IMR-90 (cell line): Measurements from ENCODE around the gene AQP12A. TPM values are rescaled to one million over a fixed set of nuclear protein-coding genes. Genes with fewer than 3 reads are reported as not detected.

Experiments used
- ATAC-seq: fragments of 200-7000 bp; cut with Tn5 transposase; 2 replicates; pipeline ENCODE4 v1.9.1; 2020; ENCODE audit warnings: low read depth, mild to moderate bottlenecking, moderate library complexity
- BruUV-seq: library from RNA; stranded (reverse); fragments of 400-500 nt; replicated peaks from 2 replicates; lab custom pipeline; 2021; lab: Mats Ljungman, UMichigan
- CTCF ChIA-PET: fragments of 300-600 bp; formaldehyde crosslinking; extraction: SDS; loops from one replicate; lab custom pipeline; 2021; ENCODE audit warnings: antibody characterized with exemption; lab: Yijun Ruan, JAX
- POLR2A ChIA-PET: fragments of 300-600 bp; sonication (Branson Sonifier 250); formaldehyde crosslinking; loops from one replicate; lab custom pipeline; 2022; ENCODE audit warnings: antibody characterized with exemption; ENCODE audit not compliant: unreplicated experiment; lab: Charles Lee
- DNase-seq: peaks from one replicate; pipeline ENCODE4 v3.0.0; 2013
- H2AFZ ChIP-seq: replicated peaks from 2 replicates; pipeline ENCODE3; 2013; ENCODE audit warnings: low read length, mild to moderate bottlenecking; ENCODE audit not compliant: poor library complexity
- H2AK5ac ChIP-seq: 2 replicates; pipeline ENCODE4 v1.6.1; 2013; ENCODE audit warnings: low read depth, low read length, inconsistent platforms
- H2AK9ac ChIP-seq: replicated peaks from 2 replicates; pipeline ENCODE3; 2013; ENCODE audit warnings: mild to moderate bottlenecking, low read depth, low read length, moderate library complexity; ENCODE audit not compliant: poor library complexity
- H2BK120ac ChIP-seq: 2 replicates; pipeline ENCODE4 v1.6.1; 2013; ENCODE audit warnings: low read depth, low read length, inconsistent platforms
- H2BK15ac ChIP-seq: 3 replicates; pipeline ENCODE4 v1.6.1; 2013; ENCODE audit warnings: low read depth, low read length, inconsistent platforms
- H2BK20ac ChIP-seq: 2 replicates; pipeline ENCODE4 v1.6.1; 2013; ENCODE audit warnings: low read depth, mild to moderate bottlenecking, inconsistent platforms, low read length, moderate library complexity
- H2BK5ac ChIP-seq: 2 replicates; pipeline ENCODE4 v1.6.1; 2013; ENCODE audit warnings: mild to moderate bottlenecking, low read depth, low read length, inconsistent platforms; ENCODE audit not compliant: poor library complexity, severe bottlenecking
- H3K14ac ChIP-seq: replicated peaks from 2 replicates; pipeline ENCODE4 v1.6.1; 2013; ENCODE audit warnings: low read depth, low read length, inconsistent platforms
- H3K18ac ChIP-seq: 2 replicates; pipeline ENCODE4 v1.6.1; 2013; ENCODE audit warnings: low read depth, low read length, control low read depth
- H3K23ac ChIP-seq: 2 replicates; pipeline ENCODE4 v1.6.1; 2013; ENCODE audit warnings: low read depth, low read length, inconsistent platforms
- H3K27ac ChIP-seq: 2 replicates; pipeline ENCODE4 v1.5.1; 2013; ENCODE audit warnings: mild to moderate bottlenecking, control low read depth, low read length; ENCODE audit not compliant: insufficient read depth
- H3K27me3 ChIP-seq: 2 replicates; pipeline ENCODE4 v1.6.1; 2013; ENCODE audit warnings: low read length; ENCODE audit not compliant: control insufficient read depth, insufficient read depth
- H3K36me3 ChIP-seq: 2 replicates; pipeline ENCODE4 v1.6.1; 2013; ENCODE audit warnings: low read length, mixed read lengths; ENCODE audit not compliant: control insufficient read depth, insufficient read depth
- H3K4ac ChIP-seq: 2 replicates; pipeline ENCODE4 v1.6.1; 2013; ENCODE audit warnings: low read depth, low read length, inconsistent platforms
- H3K4me1 ChIP-seq: 2 replicates; pipeline ENCODE4 v1.6.1; 2013; ENCODE audit warnings: low read length, mixed read lengths; ENCODE audit not compliant: control insufficient read depth, insufficient read depth
- H3K4me2 ChIP-seq: 2 replicates; pipeline ENCODE4 v1.6.1; 2013; ENCODE audit warnings: low read depth, mild to moderate bottlenecking, control low read depth, low read length, moderate library complexity
- H3K4me3 ChIP-seq: 2 replicates; pipeline ENCODE4 v1.5.1; 2013; ENCODE audit warnings: low read depth, mild to moderate bottlenecking, control low read depth, low read length, moderate library complexity; ENCODE audit not compliant: insufficient read depth
- H3K56ac ChIP-seq: 2 replicates; pipeline ENCODE4 v1.6.1; 2013; ENCODE audit warnings: low read length, inconsistent platforms; ENCODE audit not compliant: insufficient read depth; ENCODE audit errors: extremely low read depth
- H3K79me1 ChIP-seq, 2 experiments: 2 replicates each; pipeline ENCODE4 v1.6.1; 2013; ENCODE audit warnings: low read length in 2 of 2, inconsistent platforms in 1 of 2, low read depth in 1 of 2
- H3K9ac ChIP-seq: 2 replicates; pipeline ENCODE4 v1.6.1; 2013; ENCODE audit warnings: low read depth, low read length, control low read depth
- H3K9me1 ChIP-seq: 2 replicates; pipeline ENCODE4 v1.6.1; 2013; ENCODE audit warnings: low read length, inconsistent platforms; ENCODE audit not compliant: insufficient read depth
- H3K9me3 ChIP-seq: 2 replicates; pipeline ENCODE4 v1.6.1; 2013; ENCODE audit warnings: low read length; ENCODE audit not compliant: control insufficient read depth, insufficient read depth
- H4K20me1 ChIP-seq: 2 replicates; pipeline ENCODE4 v1.6.1; 2013; ENCODE audit warnings: low read length, inconsistent platforms; ENCODE audit not compliant: insufficient read depth
- H4K5ac ChIP-seq: 2 replicates; pipeline ENCODE4 v1.6.1; 2013; ENCODE audit warnings: mild to moderate bottlenecking, low read depth, low read length, control low read depth
- H4K8ac ChIP-seq, 2 experiments: 2 replicates each; pipeline ENCODE4 v1.6.1; 2013; ENCODE audit warnings: low read depth in 2 of 2, low read length in 2 of 2, control low read depth in 1 of 2, inconsistent platforms in 1 of 2
- H4K91ac ChIP-seq: 2 replicates; pipeline ENCODE4 v1.6.1; 2013; ENCODE audit warnings: low read depth, low read length, inconsistent platforms; ENCODE audit not compliant: insufficient read depth
- BHLHE40 ChIP-seq: fragments of 150-350 bp; IDR thresholded peaks from 2 replicates; pipeline ENCODE4 v1.6.1; 2016; ENCODE audit warnings: mild to moderate bottlenecking, low read depth, low read length
- CEBPB ChIP-seq: IDR thresholded peaks from 2 replicates; pipeline ENCODE4 v1.6.1; 2012; ENCODE audit warnings: low read depth, low read length, improper control_type of control experiment
- CTCF ChIP-seq: conservative IDR thresholded peaks from 2 replicates; pipeline ENCODE4 v1.5.1; 2012; ENCODE audit warnings: mild to moderate bottlenecking, low read depth, low read length, improper control_type of control experiment
- FOS ChIP-seq: fragments of 150-350 bp; IDR thresholded peaks from 2 replicates; pipeline ENCODE4 v1.6.1; 2016; ENCODE audit warnings: low read depth, low read length
- MAZ ChIP-seq: IDR thresholded peaks from 2 replicates; pipeline ENCODE4 v1.6.1; 2012; ENCODE audit warnings: low read depth, mild to moderate bottlenecking, low read length, improper control_type of control experiment, moderate library complexity, borderline replicate concordance
- MXI1 ChIP-seq: IDR thresholded peaks from 2 replicates; pipeline ENCODE4 v1.6.1; 2012; ENCODE audit warnings: low read depth, mild to moderate bottlenecking, low read length, moderate library complexity, borderline replicate concordance
- NFE2L2 ChIP-seq: fragments of 150-350 bp; IDR thresholded peaks from 2 replicates; pipeline ENCODE4 v1.6.1; 2016; ENCODE audit warnings: low read depth, mild to moderate bottlenecking, low read length
- RCOR1 ChIP-seq: IDR thresholded peaks from 2 replicates; pipeline ENCODE4 v1.6.1; 2012; ENCODE audit warnings: mild to moderate bottlenecking, low read length, improper control_type of control experiment; ENCODE audit not compliant: insufficient replicate concordance
- RFX5 ChIP-seq: IDR thresholded peaks from 2 replicates; pipeline ENCODE4 v1.8.0; 2012; ENCODE audit warnings: low read depth, mild to moderate bottlenecking, low read length, moderate library complexity
- WGBS, 2 experiments: methylation state at CpG; one replicate each; pipeline versions ENCODE4 v1.1.5 to v1.1.7; 2013; ENCODE audit warnings: missing lambda C conversion rate in 2 of 2; ENCODE audit not compliant: insufficient read length in 1 of 2; ENCODE audit errors: extremely low coverage in 2 of 2; 5-methylcytosine and 5-hydroxymethylcytosine counted together
- dilution Hi-C: fragments of 300-500 bp; cut with HindIII; formaldehyde crosslinking; loops from one replicate; pipeline ENCODE4 v1.14.3; 2018; ENCODE audit warnings: low sequenced_read_pairs; ENCODE audit not compliant: unreplicated experiment
- in situ Hi-C: fragments of 300-500 bp; cut with MboI; formaldehyde crosslinking; loops from 3 replicates; pipeline ENCODE4 v1.14.3; 2019; ENCODE audit warnings: low sequenced_read_pairs, inconsistent platforms, mixed read lengths
- intact Hi-C: fragments of 100-400 bp; cut with micrococcal nuclease; formaldehyde crosslinking; loops from 2 replicates; pipeline ENCODE4 v1.10.0; 2022
- polyA plus RNA-seq, 3 experiments: library from polyadenylated mRNA; depleted of rRNA; stranded (reverse); fragments of >200 nt; gene quantifications; 2 replicates each; pipeline ENCODE4 v1.2.3, GENCODE V29; 2012; ENCODE audit warnings: low replicate concordance in 1 of 3
- total RNA-seq: library from RNA; depleted of rRNA; stranded (reverse); fragments of >200 nt; gene quantifications from 2 replicates; pipeline ENCODE4 v1.2.3, GENCODE V29; 2012
- TF ChIP-seq, protein P1 (sequence below): fragments of 150-350 bp; IDR thresholded peaks from 2 replicates; pipeline ENCODE4 v1.6.1; 2016; ENCODE audit warnings: low read depth, mild to moderate bottlenecking, low read length, moderate library complexity, borderline replicate concordance

The AQP12A gene
- total and polyA plus RNA-seq, 2 of the 4 experiments (the other 2 are of a cell fraction), result not detected

DNA sequence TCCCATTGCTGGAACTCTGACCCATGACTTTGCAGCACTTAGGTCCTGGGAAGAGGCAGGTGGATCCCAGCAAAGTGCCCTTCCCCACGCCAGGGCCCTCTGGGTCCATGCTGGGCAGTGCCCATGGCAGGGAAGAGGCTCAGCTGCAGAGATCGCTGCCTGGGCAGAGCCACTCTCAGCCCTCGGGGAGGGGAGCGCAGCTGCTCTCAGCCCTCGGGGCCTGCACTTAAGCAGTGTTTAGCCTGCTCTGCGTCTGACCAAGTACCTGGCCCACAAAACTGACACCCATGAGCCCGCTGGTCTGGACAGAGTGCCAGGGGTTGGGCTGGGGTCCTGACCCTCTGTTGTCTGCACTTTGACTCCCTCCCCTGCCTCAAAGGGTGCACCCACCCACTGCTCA, 46.3 kb downstream of the AQP12A start:
- H2AK9ac ChIP-seq, result no peak overlapping the region
- no peaks in the 10 kb centered on the region for H3K9me3 ChIP-seq
- no peaks in the 10 kb centered on the region for H4K20me1 ChIP-seq
- H3K4me1 ChIP-seq, result no peaks in the 10 kb centered on the region
- no peak overlapping the region for H2BK20ac ChIP-seq
- H4K91ac ChIP-seq, result no peak overlapping the region
- no peak overlapping the region for H2BK5ac ChIP-seq
- 57% methylated on average over 6 of the region's 7 CpGs; no CpG with 5 or more reads in 1 of the 2 experiments for WGBS, 2 experiments
- no peaks in the 10 kb centered on the region for H3K79me1 ChIP-seq
- H2AK5ac ChIP-seq, result no peak overlapping the region
- BruUV-seq, result no TSS peak
- no peak overlapping the region for H3K4me2 ChIP-seq
- no peak overlapping the region for H3K4me3 ChIP-seq
- in situ Hi-C loops, result no loop called here
- H3K27ac ChIP-seq, result no peak overlapping the region
- no peak overlapping the region for H4K5ac ChIP-seq
- no peak overlapping the region for H4K8ac ChIP-seq
- DNase-seq (no peak), ATAC-seq (no peak)
- H2BK15ac ChIP-seq, result no peak overlapping the region
- no peak overlapping the region for H2BK120ac ChIP-seq
- no peak overlapping the region for H3K18ac ChIP-seq
- H3K27me3 ChIP-seq, result peaks cover 47% of the 10 kb centered on the region
- ChIA-PET POLR2A (no interaction called here), CTCF (no interaction called here)
- H3K4ac ChIP-seq, result no peak overlapping the region
- TF ChIP-seq, protein P1, sequence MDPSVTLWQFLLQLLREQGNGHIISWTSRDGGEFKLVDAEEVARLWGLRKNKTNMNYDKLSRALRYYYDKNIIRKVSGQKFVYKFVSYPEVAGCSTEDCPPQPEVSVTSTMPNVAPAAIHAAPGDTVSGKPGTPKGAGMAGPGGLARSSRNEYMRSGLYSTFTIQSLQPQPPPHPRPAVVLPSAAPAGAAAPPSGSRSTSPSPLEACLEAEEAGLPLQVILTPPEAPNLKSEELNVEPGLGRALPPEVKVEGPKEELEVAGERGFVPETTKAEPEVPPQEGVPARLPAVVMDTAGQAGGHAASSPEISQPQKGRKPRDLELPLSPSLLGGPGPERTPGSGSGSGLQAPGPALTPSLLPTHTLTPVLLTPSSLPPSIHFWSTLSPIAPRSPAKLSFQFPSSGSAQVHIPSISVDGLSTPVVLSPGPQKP, result no peak
- no peak for TF ChIP-seq MXI1
- no peak for TF ChIP-seq CTCF
- no peak for TF ChIP-seq RCOR1
- TF ChIP-seq CEBPB, result no peak
- no peak for TF ChIP-seq RFX5
- no peak for TF ChIP-seq FOS
- no peak for TF ChIP-seq MAZ
- TF ChIP-seq NFE2L2, result no peak
- TF ChIP-seq BHLHE40, result no peak
- H3K9me1 ChIP-seq, result no peaks in the 10 kb centered on the region
- H3K9ac ChIP-seq, result no peak overlapping the region
- no peak overlapping the region for H3K14ac ChIP-seq
- intact Hi-C loops, result no loop called here
- dilution Hi-C loops, result no loop called here
- no peak overlapping the region for H2AFZ ChIP-seq
- H3K23ac ChIP-seq, result no peak overlapping the region
- no peaks in the 10 kb centered on the region for H3K36me3 ChIP-seq
- no peak overlapping the region for H3K56ac ChIP-seq
